M059J (cell line): ENCODE data around the gene ENOX1. TPM values are rescaled to one million over a fixed set of nuclear protein-coding genes. Genes with fewer than 3 reads are reported as not detected.
"Not testable (repeated sequence)": the region's sequence is repeated elsewhere in the genome, so short reads cannot be mapped to it uniquely, and the experiment has no call there.

ENCODE experiments used
- DNase-seq: peaks from one replicate; pipeline ENCODE4 v3.0.0-alpha.2; 2012; ENCODE audit warnings: low read depth
- total RNA-seq: library from RNA; depleted of rRNA; stranded (reverse); fragments of >200 nt; shearing (Covaris generic); gene quantifications from 2 replicates; pipeline ENCODE4 v1.2.3, GENCODE V29; 2014

Gene ENOX1
- total RNA-seq, 1 experiment from 2014 or later, result 0.10 TPM

- no peak for DNase-seq
Measured at GRCh38 chr13:43356567-43356966, 430.2 kb downstream of the ENOX1 start.

DNA sequence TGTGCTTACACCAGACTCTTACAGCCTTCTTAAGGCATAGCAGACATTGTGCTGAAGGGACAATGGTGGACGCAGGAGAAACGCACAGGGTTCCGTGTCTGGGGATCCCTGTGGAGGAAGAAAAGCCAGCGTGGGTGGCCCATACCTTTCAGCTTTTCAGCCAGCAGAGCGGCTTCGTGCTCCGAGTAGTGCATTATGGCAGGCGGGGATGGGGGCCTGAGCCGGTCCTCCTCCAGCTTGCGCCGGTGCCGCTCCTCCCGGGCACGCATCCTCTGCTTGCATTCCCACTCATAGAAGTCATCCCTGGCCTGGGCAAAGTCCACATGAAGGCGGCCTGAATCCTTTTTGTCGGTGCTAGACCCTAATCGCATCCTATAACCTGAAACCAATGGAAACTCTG is 431.0 kb downstream of the ENOX1 start:
- DNase-seq, result no peak

- no peak for DNase-seq
Measured at GRCh38 chr13:43354153-43354945, 432.4 kb downstream of the ENOX1 start.

- DNase-seq, result no peak
Measured at GRCh38 chr13:43353631-43354030, 433.1 kb downstream of the ENOX1 start.

- DNase-seq, result not testable (repeated sequence)
Measured at GRCh38 chr13:43351612-43352011, 435.2 kb downstream of the ENOX1 start.

DNA sequence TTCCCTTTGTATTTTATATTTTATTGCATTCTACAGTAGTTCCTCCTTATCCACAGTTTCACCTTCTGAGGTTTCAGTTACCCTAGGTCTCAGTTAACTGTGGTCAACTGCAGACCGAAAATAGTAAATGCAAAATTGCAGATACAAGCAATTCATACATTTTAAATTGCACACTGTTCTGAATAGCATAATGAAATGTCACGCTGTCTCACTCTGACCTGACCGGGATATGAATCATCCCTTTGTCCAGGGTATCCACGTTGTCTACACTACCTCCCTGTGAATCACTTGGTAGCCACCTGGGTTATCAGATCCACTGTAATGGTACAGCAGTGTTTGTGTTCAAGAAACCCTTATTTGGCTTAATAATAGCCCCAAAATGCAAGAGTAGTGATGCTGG is 438.4 kb downstream of the ENOX1 start:
- peak; percentile 64 for DNase-seq

GRCh38 chr13:43347877-43348276 is 438.9 kb downstream of the ENOX1 start:
- DNase-seq, result no peak

DNA sequence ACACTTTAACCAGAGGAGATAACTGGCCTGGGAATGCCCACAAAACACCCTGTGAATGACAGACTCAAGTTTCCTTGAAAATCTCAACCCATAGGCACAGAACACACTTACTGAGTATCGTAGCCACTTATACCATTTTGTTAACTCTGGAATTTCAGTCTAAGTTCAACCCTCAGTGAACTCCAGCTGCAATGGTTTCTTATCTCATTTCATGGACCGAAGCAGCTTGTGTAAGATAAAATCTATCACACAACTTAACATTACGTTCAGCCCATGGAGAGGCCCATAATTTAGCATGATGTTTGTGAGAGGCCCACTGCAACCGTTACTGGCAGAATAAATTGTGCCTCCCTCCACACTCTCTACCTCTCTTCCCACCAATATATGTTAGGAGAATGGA is 440.3 kb downstream of the ENOX1 start:
- no peak for DNase-seq

GRCh38 chr13:43343645-43344044 is 443.1 kb downstream of the ENOX1 start:
- DNase-seq, result no peak

DNA sequence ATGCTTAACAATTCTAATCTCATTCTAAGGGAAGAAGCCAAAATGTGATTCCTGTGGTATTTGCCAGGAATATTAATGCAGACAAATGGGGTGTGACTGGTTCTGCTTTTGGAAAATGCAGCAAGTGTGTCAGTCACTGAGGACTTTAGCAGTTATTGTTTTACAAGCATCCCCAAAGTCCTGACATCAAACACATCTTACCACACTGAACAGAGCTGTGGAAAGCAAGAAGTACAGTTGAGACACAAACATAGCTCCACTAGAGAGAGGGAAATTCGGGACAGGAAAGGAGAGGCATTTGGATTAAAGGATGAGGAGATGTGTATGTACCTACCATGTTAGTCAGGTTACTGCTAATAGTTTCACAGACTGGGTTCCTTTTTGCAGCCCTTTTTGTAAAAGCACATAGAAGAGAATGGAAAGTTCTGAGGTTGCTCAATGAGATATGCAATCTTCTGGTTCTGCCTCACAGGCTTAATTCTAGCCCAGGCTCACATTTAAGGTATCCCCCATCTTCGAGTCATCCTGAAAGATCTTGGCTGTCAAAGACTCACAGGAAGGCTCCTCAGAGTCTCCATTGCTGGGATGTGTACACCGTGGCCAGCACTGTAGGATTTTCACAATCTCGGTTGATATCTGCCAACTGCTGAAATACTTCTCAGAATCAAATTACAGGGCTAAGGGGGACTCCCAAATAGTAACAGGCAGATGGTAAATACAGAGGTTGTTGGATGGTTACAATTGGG is 446.8 kb downstream of the ENOX1 start:
- DNase-seq, result no peak

DNA sequence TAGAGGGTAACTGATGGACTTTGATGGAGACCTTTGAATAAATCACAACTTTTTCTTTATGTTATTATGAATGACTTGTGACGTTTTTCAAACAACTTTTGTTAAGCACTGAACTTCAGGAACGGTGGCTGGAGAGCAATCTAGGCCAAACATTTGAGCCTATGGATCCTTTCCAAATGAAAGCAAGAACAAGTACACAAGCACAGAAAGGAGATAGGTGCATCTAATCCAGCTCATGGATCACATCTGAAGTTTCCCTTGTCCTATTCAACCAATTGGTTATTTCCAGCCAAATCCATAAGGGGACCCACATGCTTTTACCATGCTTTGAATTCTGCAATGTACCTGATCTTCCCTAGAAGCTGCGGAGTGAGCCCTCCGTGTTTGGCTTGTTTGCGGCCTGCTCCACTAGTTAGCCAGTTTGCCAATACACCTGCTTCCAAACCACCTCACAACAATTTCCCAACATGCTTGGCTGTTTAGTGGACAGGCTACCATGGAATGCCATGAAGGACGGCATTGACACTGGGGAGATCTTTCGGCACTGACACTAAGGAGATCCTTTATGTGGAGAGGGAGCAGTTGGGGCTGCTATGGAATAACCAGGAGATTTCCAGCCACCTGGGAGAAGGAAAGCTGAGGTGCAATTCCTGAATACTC is 447.5 kb downstream of the ENOX1 start:
- DNase-seq, result no peak

- DNase-seq, result no peak
Measured at GRCh38 chr13:43335764-43336163, 451.0 kb downstream of the ENOX1 start.

DNA sequence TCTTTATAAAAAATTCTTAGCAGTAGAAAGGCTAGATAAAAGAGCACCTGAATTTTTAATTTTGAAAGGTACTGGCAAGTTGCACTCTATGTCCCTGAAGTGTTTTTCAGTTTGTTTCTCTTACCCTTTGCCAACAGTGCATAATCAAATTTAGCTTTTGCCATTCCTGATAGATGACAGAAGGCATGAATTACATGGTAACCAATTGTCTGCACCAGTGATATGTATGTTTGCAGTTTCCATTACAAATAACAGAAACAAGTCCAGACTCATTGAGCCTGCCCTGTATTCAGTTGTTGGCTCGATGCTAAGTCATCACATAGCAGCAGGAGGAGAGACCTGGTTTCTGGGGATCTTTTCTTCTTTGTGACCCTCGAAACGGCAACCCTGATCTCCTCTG is 453.6 kb downstream of the ENOX1 start:
- DNase-seq, result no peak

GRCh38 chr13:43331672-43332071 is 455.1 kb downstream of the ENOX1 start:
- peak; percentile 13 for DNase-seq

DNA sequence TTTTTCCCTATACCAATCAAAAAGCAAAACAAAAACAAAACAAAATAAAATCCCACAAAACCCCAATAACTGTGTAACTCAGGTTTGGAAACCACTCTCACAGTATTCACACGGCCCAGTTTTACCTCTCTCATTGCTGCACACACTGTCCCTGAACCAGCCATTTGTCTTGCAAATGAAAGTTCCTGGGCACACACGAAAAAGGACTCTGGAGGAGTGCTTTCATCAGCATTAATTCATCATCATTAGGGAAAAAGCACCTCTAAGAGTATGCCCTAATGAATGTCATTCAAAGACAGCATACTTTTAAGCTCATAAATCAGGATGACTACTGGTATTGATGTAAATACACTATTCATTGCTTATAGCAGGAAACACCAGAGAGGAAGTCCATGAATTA is 457.1 kb downstream of the ENOX1 start:
- no peak for DNase-seq

- no peak for DNase-seq
Measured at GRCh38 chr13:43328907-43329306, 457.9 kb downstream of the ENOX1 start.

DNA sequence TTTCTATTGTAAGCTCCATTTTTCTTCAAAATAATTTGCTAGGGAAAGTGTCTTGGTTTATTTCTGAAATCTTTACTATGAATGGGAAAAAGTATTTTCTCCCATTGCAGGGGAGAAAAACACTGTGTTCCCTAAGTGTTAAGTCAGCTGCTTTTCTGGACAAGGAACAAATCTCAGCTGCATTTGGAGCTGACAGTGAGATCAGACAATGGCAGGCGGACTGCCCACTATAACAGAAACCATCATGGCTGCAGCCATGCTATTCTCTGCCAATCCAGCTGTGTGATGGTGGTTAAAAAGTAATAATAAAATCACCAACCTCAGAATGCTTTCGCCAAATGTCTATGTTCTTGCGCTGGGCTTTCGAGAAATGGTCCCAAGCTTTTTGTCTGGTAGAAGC is 460.7 kb downstream of the ENOX1 start:
- DNase-seq, result no peak

DNA sequence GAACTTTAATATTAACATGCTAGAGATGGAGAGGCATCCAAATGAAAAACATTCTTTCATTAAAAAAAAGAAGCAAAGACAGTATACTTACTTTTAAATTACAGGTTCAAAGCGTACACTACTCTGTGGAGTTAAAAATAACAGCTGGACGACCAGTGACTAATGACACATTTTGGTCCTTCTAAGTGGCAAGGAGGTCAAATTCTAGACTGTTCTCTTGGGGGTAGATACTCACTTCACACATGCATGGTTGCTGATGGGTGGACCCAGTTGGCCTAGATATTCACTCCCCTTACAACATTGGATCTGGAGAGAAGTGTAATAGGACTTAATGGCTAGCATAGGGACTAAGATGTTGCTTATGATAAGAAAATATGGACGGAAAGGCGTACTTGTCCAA is 461.1 kb downstream of the ENOX1 start:
- no peak for DNase-seq

- DNase-seq, result no peak
Measured at GRCh38 chr13:43324129-43324528, 462.6 kb downstream of the ENOX1 start.

GRCh38 chr13:43319617-43320444 is 466.9 kb downstream of the ENOX1 start:
- DNase-seq, result peak; percentile 6

- peak; percentile 59 for DNase-seq
Measured at GRCh38 chr13:43316946-43317353, 469.8 kb downstream of the ENOX1 start.

- DNase-seq, result no peak
Measured at GRCh38 chr13:43316281-43316680, 470.5 kb downstream of the ENOX1 start.
